Activated naive CD4-positive, alpha-beta T cell treated with anti-CD3 and anti-CD28 coated beads, Interleukin-2, amount 50 U/mL, for 16 hours (primary cell): ENCODE data around the gene PHTF1.
A peak's percentile ranks its signal among the peaks of the same experiment; 100 is the strongest.
"Not testable (repeated sequence)": the region's sequence is repeated elsewhere in the genome, so short reads cannot be mapped to it uniquely, and the experiment has no call there.

Experiments
- DNase-seq: peaks from one replicate; pipeline ENCODE4 v3.0.0-alpha.2; 2020

The PHTF1 gene

GRCh38 chr1:113770031-113770430, 10.7 kb upstream of the PHTF1 start:
- DNase-seq = no peak

GRCh38 chr1:113769601-113769970, 10.3 kb upstream of the PHTF1 start:
- no peak for DNase-seq

GRCh38 chr1:113768916-113769600, 9.8 kb upstream of the PHTF1 start:
- no peak for DNase-seq

- no peak for DNase-seq
Measured at GRCh38 chr1:113765306-113766230, 6.3 kb upstream of the PHTF1 start.

- no peak for DNase-seq
Measured at GRCh38 chr1:113763661-113764060, 4.4 kb upstream of the PHTF1 start.

- DNase-seq = no peak
Measured at GRCh38 chr1:113761937-113762336, 2.7 kb upstream of the PHTF1 start.

- DNase-seq = no peak
Measured at GRCh38 chr1:113760102-113761080, 1.1 kb upstream of the PHTF1 start.

GRCh38 chr1:113758631-113759332, 504 bp downstream of the PHTF1 start:
- DNase-seq = peak; percentile 59

- DNase-seq = no peak
Measured at GRCh38 chr1:113756461-113756860, 2.8 kb downstream of the PHTF1 start.

GRCh38 chr1:113753333-113753732, 6.0 kb downstream of the PHTF1 start:
- DNase-seq = not testable (repeated sequence)

- DNase-seq = no peak
Measured at GRCh38 chr1:113751516-113751915, 7.8 kb downstream of the PHTF1 start.

- DNase-seq = no peak
Measured at GRCh38 chr1:113751114-113751513, 8.2 kb downstream of the PHTF1 start.

- no peak for DNase-seq
Measured at GRCh38 chr1:113749402-113749801, 9.9 kb downstream of the PHTF1 start.

GRCh38 chr1:113747376-113747775, 11.9 kb downstream of the PHTF1 start:
- DNase-seq = no peak

GRCh38 chr1:113745425-113745824, 13.9 kb downstream of the PHTF1 start:
- no peak for DNase-seq

GRCh38 chr1:113744114-113744513, 15.2 kb downstream of the PHTF1 start:
- no peak for DNase-seq

- no peak for DNase-seq
Measured at GRCh38 chr1:113742515-113742914, 16.8 kb downstream of the PHTF1 start.

GRCh38 chr1:113734357-113735055, 24.8 kb downstream of the PHTF1 start:
- DNase-seq = no peak

GRCh38 chr1:113732802-113733201, 26.5 kb downstream of the PHTF1 start:
- no peak for DNase-seq

GRCh38 chr1:113721010-113721409, 38.3 kb downstream of the PHTF1 start:
- no peak for DNase-seq

- not testable (repeated sequence) for DNase-seq
Measured at GRCh38 chr1:113718621-113719020, 40.7 kb downstream of the PHTF1 start.

- not testable (repeated sequence) for DNase-seq
Measured at GRCh38 chr1:113717506-113717905, 41.8 kb downstream of the PHTF1 start.
